Ascending aorta (tissue), 2 donors: ENCODE measurements around the gene ST14. TPM values are rescaled to one million over a fixed set of nuclear protein-coding genes. Genes with fewer than 3 reads are reported as not detected.
"Not testable (repeated sequence)": the region's sequence is repeated elsewhere in the genome, so short reads cannot be mapped to it uniquely, and the experiment has no call there.

Source experiments
- DNase-seq, 2 donors: peaks; one replicate each; pipeline ENCODE4 v3.0.0-alpha.2; 2019; ENCODE audit warnings: low spot score in 2 of 2
- H3K27ac ChIP-seq, 2 donors: fragments of 200-600 bp; sonication (generic); one replicate each; pipeline ENCODE4 v1.5.1; 2016 to 2017; ENCODE audit warnings: mild to moderate bottlenecking in 1 of 2
- H3K27me3 ChIP-seq: fragments of 200-600 bp; sonication (generic); one replicate; pipeline ENCODE4 v1.5.1; 2017
- H3K36me3 ChIP-seq, 2 donors: fragments of 200-600 bp; sonication (generic); one replicate each; pipeline ENCODE4 v1.5.1; 2016
- H3K4me1 ChIP-seq, 2 donors: fragments of 200-600 bp; sonication (generic); one replicate each; pipeline ENCODE4 v1.5.1; 2016 to 2017; ENCODE audit warnings: mild to moderate bottlenecking in 1 of 2
- H3K4me3 ChIP-seq, 2 donors: fragments of 200-600 bp; sonication (generic); one replicate each; pipeline ENCODE4 v1.5.1; 2016 to 2017; ENCODE audit warnings: mild to moderate bottlenecking in 1 of 2
- H3K9me3 ChIP-seq, 2 donors: fragments of 200-600 bp; sonication (generic); one replicate each; pipeline ENCODE4 v1.5.1; 2016
- CTCF ChIP-seq, 3 experiments: fragments of 200-600 bp in 2 of 3; fragments of 450-650 bp in 1 of 3; sonication (generic) in 2 of 3; IDR thresholded peaks; one replicate each; pipeline ENCODE4 v1.5.1; 2016 to 2019; ENCODE audit warnings: antibody characterized with exemption in 3 of 3, mild to moderate bottlenecking in 1 of 3, moderate library complexity in 1 of 3
- intact Hi-C: fragments of 100-400 bp; cut with DNase I; formaldehyde crosslinking; loops from one replicate; pipeline ENCODE4 v1.15.1; 2023
- total RNA-seq: library from RNA; depleted of rRNA; stranded (reverse); fragments of >200 nt; gene quantifications from one replicate; pipeline ENCODE4 v1.1.0, GENCODE V29; 2016

Gene ST14
- total RNA-seq, 1 donor from 2014 or later: 5.4 TPM

- Histone ChIP-seq H3K36me3 (no peaks in the 10 kb centered on the region), H3K27me3 (no peaks in the 10 kb centered on the region), H3K9me3 (no peaks in the 10 kb centered on the region), H3K4me3 (no peak overlapping the region), H3K27ac (no peak overlapping the region), H3K4me1 (no peaks in the 10 kb centered on the region)
- TF ChIP-seq CTCF (IDR thresholded peaks at IDR 0.05): no peak
- intact Hi-C loops: no loop called here
- DNase-seq: no peak
Measured at GRCh38 chr11:130171534-130171933, 12.0 kb downstream of the ST14 start.

- not testable (repeated sequence) for H3K4me3 ChIP-seq, H3K36me3 ChIP-seq
Measured at GRCh38 chr11:130172001-130172400, 12.4 kb downstream of the ST14 start.

GRCh38 chr11:130174642-130175041 lies 15.1 kb downstream of the ST14 start:
- no peak overlapping the region for H3K27ac ChIP-seq
- H3K27me3 ChIP-seq: no peaks in the 10 kb centered on the region
- no peak for DNase-seq
- H3K4me1 ChIP-seq: no peaks in the 10 kb centered on the region
- no peak for TF ChIP-seq CTCF (IDR thresholded peaks at IDR 0.05)
- intact Hi-C loops: no loop called here
- H3K4me3 ChIP-seq: no peak overlapping the region
- H3K36me3 ChIP-seq: no peaks in the 10 kb centered on the region
- H3K9me3 ChIP-seq: no peaks in the 10 kb centered on the region

More at GRCh38 chr11:130172001-130172400, 12.4 kb downstream of the ST14 start:
- intact Hi-C loops, H3K9me3 ChIP-seq, DNase-seq, H3K4me1 ChIP-seq, H3K27ac ChIP-seq, H3K27me3 ChIP-seq: not testable (repeated sequence)

- H3K4me1 ChIP-seq: no peaks in the 10 kb centered on the region
- intact Hi-C loops: no loop called here
Measured at GRCh38 chr11:130175898-130176297, 16.3 kb downstream of the ST14 start.

GRCh38 chr11:130177782-130178181 lies 18.2 kb downstream of the ST14 start:
- DNase-seq: no peak
- Histone ChIP-seq H3K4me1 (no peaks in the 10 kb centered on the region), H3K9me3 (no peaks in the 10 kb centered on the region), H3K27ac (no peak overlapping the region), H3K4me3 (no peak overlapping the region), H3K36me3 (no peaks in the 10 kb centered on the region), H3K27me3 (no peaks in the 10 kb centered on the region)
- intact Hi-C loops: no loop called here
- TF ChIP-seq CTCF (IDR thresholded peaks at IDR 0.05): no peak

More at GRCh38 chr11:130175898-130176297, 16.3 kb downstream of the ST14 start:
- Histone ChIP-seq H3K27ac (no peak overlapping the region), H3K4me3 (no peak overlapping the region), H3K27me3 (no peaks in the 10 kb centered on the region), H3K36me3 (no peaks in the 10 kb centered on the region), H3K9me3 (no peaks in the 10 kb centered on the region)
- no peak for DNase-seq
- no peak for TF ChIP-seq CTCF (IDR thresholded peaks at IDR 0.05)

GRCh38 chr11:130178441-130179339 lies 19.1 kb downstream of the ST14 start:
- no peaks in the 10 kb centered on the region for H3K36me3 ChIP-seq
- no peak for TF ChIP-seq CTCF (IDR thresholded peaks at IDR 0.05)
- H3K4me1 ChIP-seq: no peaks in the 10 kb centered on the region
- H3K27me3 ChIP-seq: no peaks in the 10 kb centered on the region
- no peaks in the 10 kb centered on the region for H3K9me3 ChIP-seq
- H3K4me3 ChIP-seq: no peak overlapping the region
- intact Hi-C loops: no loop called here
- no peak overlapping the region for H3K27ac ChIP-seq
- no peak for DNase-seq
